Tibial nerve (tissue), 4 donors: ENCODE measurements around the gene SAG.

Experiments
- CTCF ChIP-seq, 5 experiments: fragments of 200-600 bp in 3 of 5; fragments of 450-650 bp in 2 of 5; sonication (generic) in 3 of 5; IDR thresholded peaks; one replicate each; pipeline ENCODE4 v1.5.1; 2016 to 2019; ENCODE audit warnings: antibody characterized with exemption in 5 of 5, mild to moderate bottlenecking in 3 of 5, moderate library complexity in 2 of 5
- EP300 ChIP-seq, 2 donors: sonication (generic); formaldehyde crosslinking; IDR thresholded peaks; one replicate each; pipeline ENCODE4 v1.6.1; 2017; ENCODE audit warnings: antibody characterized with exemption in 2 of 2, mild to moderate bottlenecking in 1 of 2
- POLR2A ChIP-seq, 2 donors: fragments of 450-650 bp; IDR thresholded peaks; one replicate each; pipeline ENCODE4 v1.6.1; 2017; ENCODE audit warnings: antibody characterized with exemption in 2 of 2, mild to moderate bottlenecking in 2 of 2, moderate library complexity in 2 of 2

GRCh38 chr2:233295891-233296290 lies 11.7 kb upstream of the SAG start:
- TF ChIP-seq CTCF (IDR thresholded peaks at IDR 0.05) (no peak), EP300 (IDR thresholded peaks at IDR 0.05) (no peak), POLR2A (IDR thresholded peaks at IDR 0.05) (no peak)
